A549 (cell line): ENCODE measurements around the gene GTF2F1. TPM values are rescaled to one million over a fixed set of nuclear protein-coding genes. Genes with fewer than 3 reads are reported as not detected.

ENCODE experiments used
- ATAC-seq, 2 experiments: fragments of 200-7000 bp in 1 of 2; fragments of >200 bp in 1 of 2; cut with Nextera tagmentation in 1 of 2; cut with Tn5 transposase in 1 of 2; 3 replicates each; pipeline versions ENCODE4 v1.8.0 to v1.9.1; 2018 to 2020; ENCODE audit warnings: mild to moderate bottlenecking in 1 of 2, moderate library complexity in 1 of 2
- CTCF ChIA-PET: fragments of 300-600 bp; sonication (Branson Sonifier 250); formaldehyde crosslinking; extraction: SDS; loops from one replicate; lab custom pipeline; 2021; ENCODE audit warnings: antibody characterized with exemption, inconsistent platforms; lab: Yijun Ruan, JAX
- POLR2A ChIA-PET: fragments of 350-600 bp; formaldehyde crosslinking; extraction: SDS; loops from one replicate; lab custom pipeline; 2021; ENCODE audit warnings: antibody characterized with exemption, inconsistent platforms; lab: Yijun Ruan, JAX
- DNase-seq, 2 experiments: peaks; one replicate each; pipeline versions ENCODE4 v3.0.0 to v3.0.0-alpha.2; 2011 to 2016; ENCODE audit warnings: low read depth in 1 of 2, low spot score in 1 of 2
- FAIRE-seq: peaks from 2 replicates; lab custom pipeline; 2011; peaks lifted over from hg19 to GRCh38; lab: Jason Lieb, UNC
- H3K27ac ChIP-seq, 2 experiments: fragments of >200 bp; sonication (Bioruptor Twin); formaldehyde crosslinking; 3 replicates each; pipeline ENCODE4 v1.5.1; 2016 to 2017
- H3K4me1 ChIP-seq: fragments of >200 bp; sonication (Bioruptor Twin); formaldehyde crosslinking; 3 replicates; pipeline ENCODE4 v1.6.1; 2016
- H3K4me2 ChIP-seq: fragments of >200 bp; sonication (Bioruptor Twin); formaldehyde crosslinking; 3 replicates; pipeline ENCODE4 v1.6.1; 2016
- H3K4me3 ChIP-seq: fragments of >200 bp; sonication (Bioruptor Twin); formaldehyde crosslinking; 3 replicates; pipeline ENCODE4 v1.5.1; 2016
- H3K9me3 ChIP-seq: fragments of >200 bp; sonication (Bioruptor Twin); formaldehyde crosslinking; 3 replicates; pipeline ENCODE4 v1.6.1; 2016
- BCL3 ChIP-seq: fragments of >200 bp; sonication (Bioruptor Twin); formaldehyde crosslinking; IDR thresholded peaks from 3 replicates; pipeline ENCODE4 v1.6.1; 2016
- BHLHE40 ChIP-seq: IDR thresholded peaks from 2 replicates; pipeline ENCODE4 v1.6.1; 2012; ENCODE audit warnings: low read depth, low read length, inconsistent platforms
- CBX2 ChIP-seq: fragments of 200-600 bp; sonication (generic); IDR thresholded peaks from 2 replicates; pipeline ENCODE4 v1.6.1; 2016; ENCODE audit warnings: low read depth, mild to moderate bottlenecking, borderline replicate concordance
- E2F6 ChIP-seq: IDR thresholded peaks from 2 replicates; pipeline ENCODE4 v1.6.1; 2012; ENCODE audit warnings: low read depth, borderline replicate concordance
- EHF ChIP-seq: fragments of 250-450 bp; sonication (Bioruptor Pico); IDR thresholded peaks from 2 replicates; pipeline ENCODE4 v1.5.0; 2020; ENCODE audit warnings: mild to moderate bottlenecking
- ESRRA ChIP-seq: fragments of 150-350 bp; IDR thresholded peaks from 2 replicates; pipeline ENCODE4 v1.6.1; 2014; ENCODE audit warnings: mild to moderate bottlenecking, low read length, borderline replicate concordance
- FOXS1 ChIP-seq: fragments of 250-450 bp; sonication (Bioruptor Pico); IDR thresholded peaks from 2 replicates; pipeline ENCODE4 v1.5.0; 2020; ENCODE audit warnings: mild to moderate bottlenecking, moderate library complexity
- HOXB13 ChIP-seq: fragments of 250-450 bp; sonication (Bioruptor Pico); IDR thresholded peaks from 2 replicates; pipeline ENCODE4 v1.5.0; 2020; ENCODE audit warnings: low read depth, mild to moderate bottlenecking, moderate library complexity
- HOXB5 ChIP-seq: fragments of 250-450 bp; sonication (Bioruptor Pico); IDR thresholded peaks from 2 replicates; pipeline ENCODE4 v1.5.0; 2020; ENCODE audit warnings: mild to moderate bottlenecking, moderate library complexity
- JUN ChIP-seq, 2 experiments: fragments of >200 bp; sonication (Bioruptor Twin); formaldehyde crosslinking; IDR thresholded peaks; 2 replicates in 1 of 2; 3 replicates in 1 of 2; pipeline ENCODE4 v1.6.1; 2016 to 2017
- KDM5A ChIP-seq: fragments of 200-600 bp; sonication (generic); IDR thresholded peaks from 2 replicates; pipeline ENCODE4 v1.6.1; 2016; ENCODE audit warnings: antibody characterized with exemption, mild to moderate bottlenecking
- MAX ChIP-seq: IDR thresholded peaks from 2 replicates; pipeline ENCODE4 v1.6.1; 2012
- MYC ChIP-seq: IDR thresholded peaks from 2 replicates; pipeline ENCODE4 v1.6.1; 2012; ENCODE audit warnings: mild to moderate bottlenecking, inconsistent platforms, low read length, improper control_type of control experiment, borderline replicate concordance
- NFE2L2 ChIP-seq: fragments of 150-350 bp; conservative IDR thresholded peaks from 2 replicates; pipeline ENCODE4 v1.6.1; 2014; ENCODE audit warnings: low read length
- PHF8 ChIP-seq: fragments of 200-600 bp; sonication (generic); IDR thresholded peaks from 2 replicates; pipeline ENCODE4 v1.6.1; 2016; ENCODE audit warnings: low read depth, mild to moderate bottlenecking, antibody characterized with exemption, moderate library complexity, borderline replicate concordance
- POLR2A ChIP-seq: IDR thresholded peaks from 2 replicates; pipeline ENCODE4 v1.6.1; 2012; ENCODE audit warnings: mild to moderate bottlenecking, low read length
- POLR2AphosphoS2 ChIP-seq: conservative IDR thresholded peaks from 2 replicates; pipeline ENCODE4 v1.6.1; 2012; ENCODE audit warnings: low read length, improper control_type of control experiment, inconsistent platforms
- REST ChIP-seq: fragments of 200-600 bp; sonication (generic); IDR thresholded peaks from 2 replicates; pipeline ENCODE4 v1.6.1; 2016; ENCODE audit warnings: antibody characterized with exemption, mild to moderate bottlenecking, moderate library complexity
- RFX5 ChIP-seq: fragments of 450-650 bp; IDR thresholded peaks from 2 replicates; pipeline ENCODE4 v1.7.1; 2014; ENCODE audit warnings: antibody characterized with exemption, mild to moderate bottlenecking, moderate library complexity
- RNF2 ChIP-seq: fragments of 200-600 bp; sonication (generic); IDR thresholded peaks from 2 replicates; pipeline ENCODE4 v1.6.1; 2016; ENCODE audit warnings: low read depth, mild to moderate bottlenecking, antibody characterized with exemption, moderate library complexity, borderline replicate concordance
- SREBF2 ChIP-seq: fragments of 450-650 bp; IDR thresholded peaks from 2 replicates; pipeline ENCODE4 v1.6.1; 2014; ENCODE audit warnings: mild to moderate bottlenecking, moderate library complexity
- USF2 ChIP-seq: fragments of 450-650 bp; IDR thresholded peaks from 2 replicates; pipeline ENCODE4 v1.6.1; 2014; ENCODE audit warnings: antibody characterized with exemption
- ZFP36 ChIP-seq: fragments of 450-650 bp; IDR thresholded peaks from 2 replicates; pipeline ENCODE4 v1.6.1; 2014; ENCODE audit warnings: borderline replicate concordance; ENCODE audit not compliant: partially characterized antibody
- WGBS: methylation state at CpG from one replicate; pipeline ENCODE4 v1.1.6; 2017; ENCODE audit errors: missing lambda C conversion rate; 5-methylcytosine and 5-hydroxymethylcytosine counted together
- polyA plus RNA-seq, 4 experiments: library from polyadenylated mRNA; depleted of rRNA in 3 of 4; stranded (reverse); fragments of >200 nt; fragmentation: RNase III in 1 of 4; extraction: RNeasy Plus Mini Kit Qiagen cat#74134 plus additional on column Dnase treatment in 1 of 4; gene quantifications; 2 replicates in 3 of 4; 3 replicates in 1 of 4; pipeline ENCODE4 v1.2.3, GENCODE V29; 2011 to 2017

The GTF2F1 gene
- polyA plus RNA-seq, 2 of the 4 experiments (the other 2 are of a cell fraction) = 39.0 to 75.3 TPM

- 1% methylated on average over 14 of the region's 114 CpGs for WGBS
- CTCF ChIA-PET = no interaction called here
Observed at GRCh38 chr19:6424195-6424938, 31.4 kb upstream of the GTF2F1 start, which contains the start of gene KHSRP. Gene KHSRP (minus strand): TSS chr19:6424811. CDS start chr19:6424701, 110 bp downstream.

GRCh38 chr19:6423499-6424194, 30.7 kb upstream of the GTF2F1 start:
- FAIRE-seq (no peak), ATAC-seq (no peak), DNase-seq (peak in 1 of 2 experiments; percentile 36)
- ChIA-PET CTCF (no interaction called here), POLR2A (no interaction called here)
- peak overlapping the region; percentile 95 to 99 for H3K27ac ChIP-seq
- WGBS = 3% methylated on average over 14 of the region's 20 CpGs
- peak overlapping the region; percentile 90 for H3K4me3 ChIP-seq
- peak overlapping the region; percentile 88 for H3K4me2 ChIP-seq
- H3K4me1 ChIP-seq = peaks cover 15% of the 10 kb centered on the region; the same call in 2 of the 3 replicates
- H3K9me3 ChIP-seq = no peaks in the 10 kb centered on the region
- TF ChIP-seq HOXB13 = no peak
- no peak for TF ChIP-seq HOXB5 (CRISPR knock-in tag)
- no peak for TF ChIP-seq MAX
- TF ChIP-seq POLR2AphosphoS2 = no peak
- TF ChIP-seq ESRRA = no peak
- no peak for TF ChIP-seq EHF (CRISPR knock-in tag)
- TF ChIP-seq RNF2 = no peak
- no peak for TF ChIP-seq NFE2L2
- TF ChIP-seq BHLHE40 = no peak
- TF ChIP-seq ZFP36 = no peak
- TF ChIP-seq MYC = no peak
- TF ChIP-seq E2F6 = no peak
- no peak for TF ChIP-seq KDM5A
- no peak for TF ChIP-seq PHF8

More at GRCh38 chr19:6424195-6424938, 31.4 kb upstream of the GTF2F1 start, which contains the start of gene KHSRP:
- Histone ChIP-seq H3K4me1 (peaks cover 15% of the 10 kb centered on the region; the same call in 2 of the 3 replicates), H3K4me3 (peak within 1 kb of the TSS; percentile 90), H3K4me2 (peak within 1 kb of the TSS; percentile 88), H3K9me3 (no peaks in the 10 kb centered on the region), H3K27ac (peak within 1 kb of the TSS; percentile 95 to 99)
- peak in 1 of 2 experiments; percentile 59; a peak in 3 of 5 replicates for TF ChIP-seq JUN (IDR thresholded peaks at IDR 0.05)
- TF ChIP-seq POLR2A = peak; percentile 53
- 0 out of 2 replicates have a peak, but pooled peaks have one; percentile 44 for TF ChIP-seq RFX5
- 0 out of 2 replicates have a peak, but pooled peaks have one; percentile 30 for TF ChIP-seq USF2
- 0 out of 3 replicates have a peak, but pooled peaks have one; percentile 40 for TF ChIP-seq BCL3
- TF ChIP-seq BHLHE40 = no peak
- no peak for TF ChIP-seq SREBF2
- no peak for TF ChIP-seq EHF (CRISPR knock-in tag)
- TF ChIP-seq FOXS1 = no peak
- no peak for TF ChIP-seq REST
- TF ChIP-seq CBX2 = no peak
- POLR2A ChIA-PET = interaction anchor here (0.7 to 1.2 kb wide), 5 partner anchors 12 to 63 kb away, joined by 3 to 6 read pairs (median 4); partner anchors contain the start of genes ALKBH7, CLPP and GTF2F1
- FAIRE-seq (no peak), ATAC-seq (no peak), DNase-seq (no peak)
